GM11168 (cell line): Measurements from ENCODE around the gene RRAGC.

ENCODE experiments used
- in situ Hi-C: fragments of 300-500 bp; cut with MboI; formaldehyde crosslinking; loops from one replicate; pipeline ENCODE4 v1.12.0; 2022; ENCODE audit warnings: low sequenced_read_pairs; ENCODE audit not compliant: unreplicated experiment

RRAGC gene

GRCh38 chr1:38789498-38790169 is 69.9 kb downstream of the RRAGC start:
- in situ Hi-C loops, result no loop called here

- in situ Hi-C loops, result no loop called here
Observed at GRCh38 chr1:38788341-38789336, 70.9 kb downstream of the RRAGC start.
